ENCODE data around the gene SPTA1. TPM values are rescaled to one million over a fixed set of nuclear protein-coding genes. Genes with fewer than 3 reads are reported as not detected.

The SPTA1 gene
- total RNA-seq, 1 donor from 2014 or later = 1.4 TPM

DNA sequence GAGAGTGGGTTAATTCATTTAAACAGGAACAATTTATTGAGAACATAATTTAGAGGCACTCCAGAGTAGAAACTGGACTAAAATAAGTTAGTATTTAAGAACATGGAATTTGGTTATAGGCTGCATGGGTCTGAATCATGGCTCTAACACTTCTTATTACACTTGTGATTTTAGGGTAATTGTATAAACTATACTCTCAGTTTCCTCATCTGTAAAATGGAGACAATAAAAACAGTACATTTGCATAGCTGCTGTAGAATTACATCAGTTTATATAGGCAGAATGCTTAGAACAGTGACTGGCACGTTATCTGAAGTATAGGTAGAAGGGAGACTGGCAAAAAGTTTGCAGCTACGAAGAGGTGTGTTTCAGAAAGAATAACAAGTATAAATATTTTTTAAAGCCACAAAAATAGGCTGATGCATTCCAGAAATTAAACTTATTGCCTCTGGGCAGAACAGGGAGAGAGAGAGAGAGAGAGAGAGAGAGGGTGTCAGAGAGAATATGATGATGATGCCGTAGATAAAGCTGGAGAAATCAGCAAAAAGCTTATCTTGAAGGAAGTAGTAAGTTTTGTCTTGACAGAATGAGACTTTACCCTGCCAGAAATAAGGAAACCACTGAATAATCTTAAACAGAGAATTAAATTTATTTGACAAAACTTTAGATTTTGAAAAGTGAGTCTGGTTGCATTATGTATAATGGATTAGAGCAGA is 42.2 kb upstream of the SPTA1 start:
- TF ChIP-seq, protein P1, sequence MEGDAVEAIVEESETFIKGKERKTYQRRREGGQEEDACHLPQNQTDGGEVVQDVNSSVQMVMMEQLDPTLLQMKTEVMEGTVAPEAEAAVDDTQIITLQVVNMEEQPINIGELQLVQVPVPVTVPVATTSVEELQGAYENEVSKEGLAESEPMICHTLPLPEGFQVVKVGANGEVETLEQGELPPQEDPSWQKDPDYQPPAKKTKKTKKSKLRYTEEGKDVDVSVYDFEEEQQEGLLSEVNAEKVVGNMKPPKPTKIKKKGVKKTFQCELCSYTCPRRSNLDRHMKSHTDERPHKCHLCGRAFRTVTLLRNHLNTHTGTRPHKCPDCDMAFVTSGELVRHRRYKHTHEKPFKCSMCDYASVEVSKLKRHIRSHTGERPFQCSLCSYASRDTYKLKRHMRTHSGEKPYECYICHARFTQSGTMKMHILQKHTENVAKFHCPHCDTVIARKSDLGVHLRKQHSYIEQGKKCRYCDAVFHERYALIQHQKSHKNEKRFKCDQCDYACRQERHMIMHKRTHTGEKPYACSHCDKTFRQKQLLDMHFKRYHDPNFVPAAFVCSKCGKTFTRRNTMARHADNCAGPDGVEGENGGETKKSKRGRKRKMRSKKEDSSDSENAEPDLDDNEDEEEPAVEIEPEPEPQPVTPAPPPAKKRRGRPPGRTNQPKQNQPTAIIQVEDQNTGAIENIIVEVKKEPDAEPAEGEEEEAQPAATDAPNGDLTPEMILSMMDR (IDR thresholded peaks at IDR 0.05; ENCODE audit: unreplicated experiment) = no peak
- Mint-ChIP-seq H3K9me3 (no peaks in the 10 kb centered on the region), H3K36me3 (no peaks in the 10 kb centered on the region), H3K27ac (peak overlapping the region; percentile 2), H3K4me1 (peaks cover 8% of the 10 kb centered on the region), H3K4me3 (no peak overlapping the region), H3K27me3 (ENCODE audit: low read depth) (peaks cover 7% of the 10 kb centered on the region)
- DNase-seq (ENCODE audit: low spot score in 2 of 2, unreplicated experiment in 2 of 2) = no peak

DNA sequence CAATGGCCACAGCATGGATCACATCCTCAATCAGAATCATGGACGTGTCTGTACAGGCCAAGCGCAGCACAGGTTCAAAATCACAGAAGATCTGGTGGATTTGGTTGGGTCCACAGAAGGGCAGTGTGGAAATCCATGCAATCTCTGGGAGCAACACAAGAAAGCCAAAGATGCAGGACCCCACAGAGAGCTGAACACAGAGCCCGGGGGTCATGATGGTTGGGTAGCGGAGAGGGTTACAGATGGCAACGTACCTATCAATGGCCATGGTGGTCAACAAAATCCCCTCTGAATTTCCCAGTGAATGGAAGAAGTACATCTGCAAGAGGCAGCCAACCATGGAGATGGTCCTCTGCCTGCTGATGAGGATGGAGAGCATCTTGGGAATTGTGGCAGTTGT is 37.9 kb upstream of the SPTA1 start:
- no peak for DNase-seq (ENCODE audit: low spot score in 2 of 2, unreplicated experiment in 2 of 2)
- TF ChIP-seq, protein P1 (IDR thresholded peaks at IDR 0.05; ENCODE audit: unreplicated experiment) = no peak
- Mint-ChIP-seq H3K27ac (no peak overlapping the region), H3K27me3 (ENCODE audit: low read depth) (peaks cover 14% of the 10 kb centered on the region), H3K4me1 (peaks cover 6% of the 10 kb centered on the region), H3K9me3 (no peaks in the 10 kb centered on the region), H3K36me3 (no peaks in the 10 kb centered on the region), H3K4me3 (no peak overlapping the region)

DNA sequence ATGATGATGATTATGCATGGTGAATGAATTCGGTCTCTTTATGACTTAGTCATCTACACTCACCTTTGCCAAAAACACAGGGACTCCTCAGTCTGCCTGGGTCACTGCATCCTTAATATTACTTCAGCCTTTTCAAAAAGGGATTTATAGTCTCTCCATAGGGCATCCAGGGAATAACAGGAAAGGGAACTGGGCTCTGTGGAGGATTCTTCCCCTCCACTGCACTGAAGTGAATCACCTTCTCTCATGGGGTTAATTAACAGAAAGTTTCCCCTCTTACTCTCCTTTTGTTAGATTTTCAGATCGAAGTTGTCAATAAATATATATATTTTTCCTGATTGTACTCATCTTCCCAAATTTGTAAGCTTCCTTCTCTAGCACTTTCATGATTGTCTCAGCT is 34.1 kb upstream of the SPTA1 start, which contains the start of gene OR6K3:
Gene OR6K3 (minus strand): TSS at position 101 of the 400 bp plus-strand sequence. CDS start 2,605 bp downstream, outside the sequence.
- Mint-ChIP-seq H3K36me3 (no peaks in the 10 kb centered on the region), H3K9me3 (no peaks in the 10 kb centered on the region), H3K27me3 (ENCODE audit: low read depth) (peaks cover 17% of the 10 kb centered on the region), H3K4me3 (no peak within 1 kb of the TSS), H3K4me1 (no peaks in the 10 kb centered on the region), H3K27ac (no peak within 1 kb of the TSS)
- no peak for DNase-seq (ENCODE audit: low spot score in 2 of 2, unreplicated experiment in 2 of 2)
- TF ChIP-seq, protein P1 (IDR thresholded peaks at IDR 0.05; ENCODE audit: unreplicated experiment) = no peak

DNA sequence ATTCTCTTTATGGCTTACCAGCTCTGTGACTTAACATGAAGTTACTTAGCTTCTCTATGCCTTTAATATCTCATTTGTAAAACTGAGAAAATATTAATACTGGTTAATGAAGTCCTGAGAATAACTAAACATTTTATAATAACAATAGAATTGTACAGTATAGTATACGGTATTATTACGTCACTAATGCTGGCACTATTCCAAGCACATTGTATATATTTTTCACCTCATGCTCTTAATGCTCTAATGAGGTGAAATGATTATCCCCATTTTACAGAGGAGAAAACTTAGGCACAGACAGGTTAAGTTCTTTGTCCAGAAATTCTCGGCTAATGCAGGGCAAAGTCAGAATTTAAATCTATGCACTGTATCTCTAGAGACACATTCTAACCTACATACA is 33.1 kb upstream of the SPTA1 start:
- no peaks in the 10 kb centered on the region for H3K4me1 Mint-ChIP-seq
- no peaks in the 10 kb centered on the region for H3K9me3 Mint-ChIP-seq
- no peak for DNase-seq (ENCODE audit: low spot score in 2 of 2, unreplicated experiment in 2 of 2)
- no peak overlapping the region for H3K4me3 Mint-ChIP-seq
- TF ChIP-seq, protein P1 (IDR thresholded peaks at IDR 0.05; ENCODE audit: unreplicated experiment) = no peak
- no peaks in the 10 kb centered on the region for H3K36me3 Mint-ChIP-seq
- H3K27me3 Mint-ChIP-seq (ENCODE audit: low read depth) = peaks cover 19% of the 10 kb centered on the region
- no peak overlapping the region for H3K27ac Mint-ChIP-seq

DNA sequence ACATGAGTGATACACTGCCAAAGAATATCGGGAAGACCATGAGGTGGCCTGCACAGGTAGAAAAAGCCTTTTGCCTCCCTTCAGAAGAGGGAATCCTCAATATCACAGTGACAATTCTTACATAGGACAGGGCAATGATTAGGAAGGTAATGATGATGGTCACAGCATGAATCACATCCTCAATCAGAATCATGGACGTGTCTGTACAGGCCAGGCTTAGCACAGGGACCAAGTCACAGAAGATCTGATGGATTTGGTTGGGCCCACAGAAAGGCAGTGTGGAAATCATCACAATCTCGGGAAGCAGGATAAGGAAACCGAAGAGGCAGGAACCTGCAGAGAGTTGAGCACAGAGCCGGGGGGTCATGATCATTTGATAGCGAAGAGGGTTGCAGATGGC is 30.8 kb upstream of the SPTA1 start:
- TF ChIP-seq, protein P1 (IDR thresholded peaks at IDR 0.05; ENCODE audit: unreplicated experiment) = no peak
- no peak overlapping the region for H3K4me3 Mint-ChIP-seq
- H3K36me3 Mint-ChIP-seq = no peaks in the 10 kb centered on the region
- no peak overlapping the region for H3K27ac Mint-ChIP-seq
- peaks cover 21% of the 10 kb centered on the region for H3K27me3 Mint-ChIP-seq (ENCODE audit: low read depth)
- DNase-seq (ENCODE audit: low spot score in 2 of 2, unreplicated experiment in 2 of 2) = no peak
- H3K9me3 Mint-ChIP-seq = no peaks in the 10 kb centered on the region
- no peaks in the 10 kb centered on the region for H3K4me1 Mint-ChIP-seq
